Erythroblast (primary cell): Measurements from ENCODE around the gene RBFOX2.

Experiments used
- GATA1 ChIP-seq: IDR thresholded peaks from 2 replicates; pipeline ENCODE4 v1.6.1; 2011; ENCODE audit warnings: low read depth, mild to moderate bottlenecking, control low read depth, low read length, moderate library complexity
- POLR2A ChIP-seq: IDR thresholded peaks from 2 replicates; pipeline ENCODE4 v1.6.1; 2011; ENCODE audit warnings: mild to moderate bottlenecking, low read length

GRCh38 chr22:36017651-36018091 is 11.0 kb downstream of the RBFOX2 start:
- TF ChIP-seq POLR2A = no peak
- no peak for TF ChIP-seq GATA1
